Measurements from ENCODE around the gene TCERG1L.

TCERG1L gene

DNA sequence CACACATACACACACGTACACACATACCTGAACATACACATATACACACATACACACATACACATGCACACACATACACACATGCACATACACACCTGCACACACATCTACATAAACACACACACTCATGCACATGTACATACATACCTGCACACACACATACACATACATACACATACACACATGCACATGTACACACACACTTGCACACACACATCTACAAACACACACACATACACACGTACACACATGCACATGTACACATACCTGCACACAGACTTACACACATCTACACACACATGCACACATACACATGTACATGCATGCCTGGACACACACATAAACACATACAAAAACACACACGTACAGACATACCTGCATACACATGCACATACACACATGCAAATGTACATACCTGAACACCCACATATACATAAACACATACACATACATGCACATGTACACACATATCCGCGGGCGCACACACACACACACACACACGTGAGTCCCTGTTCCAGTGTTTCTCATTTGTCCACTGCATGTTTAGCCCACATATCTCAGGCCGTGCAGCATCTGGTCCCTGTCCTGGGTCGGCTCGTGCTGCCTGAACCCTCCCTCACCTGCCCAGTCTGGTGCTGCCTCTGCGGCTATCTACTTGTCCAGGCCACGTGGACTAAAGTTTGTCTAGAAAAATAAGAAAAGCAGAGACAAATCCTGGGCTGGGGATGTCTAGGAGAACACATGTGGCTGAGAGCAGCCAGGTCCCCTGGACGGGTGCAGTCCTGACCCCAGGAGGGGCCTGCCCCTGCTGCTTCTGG lies 238.7 kb downstream of the TCERG1L start:
- H3K36me3 ChIP-seq (ENCODE audit: insufficient read depth, low read length), result no peaks in the 10 kb centered on the region
- H3K4me3 ChIP-seq (ENCODE audit: low read length), result no peak overlapping the region
- H2AFZ ChIP-seq (ENCODE audit: low read depth, low read length), result no peak overlapping the region
- H3K4me1 ChIP-seq (ENCODE audit: insufficient read depth, low read length), result no peaks in the 10 kb centered on the region
- no peaks in the 10 kb centered on the region for H3K9me3 ChIP-seq (ENCODE audit: low read length)
- H3K27me3 ChIP-seq (ENCODE audit: insufficient read depth, low read length), result no peaks in the 10 kb centered on the region

DNA sequence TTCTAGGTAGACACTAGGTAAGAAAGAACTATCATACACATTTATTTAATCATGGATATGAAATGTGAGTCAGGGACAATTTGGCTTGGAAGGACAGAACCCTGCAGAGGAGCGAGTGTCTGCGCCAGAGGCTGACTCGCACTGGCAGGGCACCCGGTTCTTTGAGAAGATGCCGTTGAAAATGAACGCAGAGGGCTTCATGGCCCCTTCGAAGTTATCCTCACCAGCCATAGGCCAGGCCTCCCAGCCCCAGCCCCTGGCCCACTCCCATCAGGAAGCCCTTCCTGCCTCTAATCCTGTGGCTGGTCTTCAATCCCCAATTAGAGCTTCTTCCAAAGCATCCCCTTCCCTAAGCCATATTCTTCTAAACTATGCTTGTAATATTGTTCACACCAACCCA lies 239.8 kb downstream of the TCERG1L start:
- no peaks in the 10 kb centered on the region for H3K27me3 ChIP-seq (ENCODE audit: insufficient read depth, low read length)
- H3K4me3 ChIP-seq (ENCODE audit: low read length), result no peak overlapping the region
- H3K4me1 ChIP-seq (ENCODE audit: insufficient read depth, low read length), result no peaks in the 10 kb centered on the region
- no peaks in the 10 kb centered on the region for H3K36me3 ChIP-seq (ENCODE audit: insufficient read depth, low read length)
- H3K9me3 ChIP-seq (ENCODE audit: low read length), result no peaks in the 10 kb centered on the region
- H2AFZ ChIP-seq (ENCODE audit: low read depth, low read length), result no peak overlapping the region

DNA sequence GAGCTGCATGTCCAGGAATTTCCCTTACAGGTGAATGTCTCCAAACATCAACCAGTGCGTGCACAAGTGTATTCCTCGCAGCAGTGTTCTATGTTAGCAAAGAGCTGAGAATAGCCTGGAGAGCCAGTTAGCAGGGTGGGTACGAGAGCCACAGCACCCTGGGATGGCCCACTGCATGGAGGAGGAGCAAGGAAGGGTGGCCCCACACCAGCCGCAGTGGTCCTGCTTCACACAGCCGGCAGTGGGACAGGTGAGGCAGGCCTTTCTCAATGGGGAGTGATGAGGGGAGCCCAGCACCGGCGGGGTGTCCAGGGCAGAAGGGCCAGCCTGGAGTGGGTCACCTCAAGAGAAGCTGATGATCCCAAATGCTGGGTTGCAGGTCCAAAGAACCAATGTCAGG lies 240.7 kb downstream of the TCERG1L start:
- Histone ChIP-seq H3K27me3 (ENCODE audit: insufficient read depth, low read length) (no peaks in the 10 kb centered on the region), H3K4me1 (ENCODE audit: insufficient read depth, low read length) (no peaks in the 10 kb centered on the region)

DNA sequence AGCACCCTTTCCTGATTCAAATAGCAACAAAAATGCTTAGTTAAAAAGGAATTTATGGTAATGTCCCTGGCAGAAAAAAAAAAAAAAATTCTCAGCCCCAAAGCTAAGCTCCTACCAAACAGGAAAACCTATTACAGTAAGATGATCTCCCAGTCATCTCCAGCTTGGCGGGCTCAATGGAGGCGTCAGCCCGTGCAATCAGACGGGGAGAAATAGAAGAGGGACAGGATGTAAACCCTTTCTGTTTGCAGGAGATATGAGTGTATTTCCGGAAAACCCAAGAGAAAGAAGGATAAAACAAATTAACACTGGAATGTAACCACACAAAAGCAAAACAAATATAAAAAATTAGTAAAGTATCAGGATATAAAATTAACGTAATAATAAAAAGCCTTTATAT lies 242.8 kb downstream of the TCERG1L start:
- Histone ChIP-seq H3K36me3 (ENCODE audit: insufficient read depth, low read length) (no peaks in the 10 kb centered on the region), H2AFZ (ENCODE audit: low read depth, low read length) (no peak overlapping the region), H3K4me3 (ENCODE audit: low read length) (no peak overlapping the region), H3K4me1 (ENCODE audit: insufficient read depth, low read length) (no peaks in the 10 kb centered on the region), H3K27me3 (ENCODE audit: insufficient read depth, low read length) (no peaks in the 10 kb centered on the region), H3K9me3 (ENCODE audit: low read length) (no peaks in the 10 kb centered on the region)

More for the DNA sequence above, 240.7 kb downstream of the TCERG1L start:
- H2AFZ ChIP-seq (ENCODE audit: low read depth, low read length), result no peak overlapping the region
- no peaks in the 10 kb centered on the region for H3K36me3 ChIP-seq (ENCODE audit: insufficient read depth, low read length)
- no peaks in the 10 kb centered on the region for H3K9me3 ChIP-seq (ENCODE audit: low read length)
- no peak overlapping the region for H3K4me3 ChIP-seq (ENCODE audit: low read length)

DNA sequence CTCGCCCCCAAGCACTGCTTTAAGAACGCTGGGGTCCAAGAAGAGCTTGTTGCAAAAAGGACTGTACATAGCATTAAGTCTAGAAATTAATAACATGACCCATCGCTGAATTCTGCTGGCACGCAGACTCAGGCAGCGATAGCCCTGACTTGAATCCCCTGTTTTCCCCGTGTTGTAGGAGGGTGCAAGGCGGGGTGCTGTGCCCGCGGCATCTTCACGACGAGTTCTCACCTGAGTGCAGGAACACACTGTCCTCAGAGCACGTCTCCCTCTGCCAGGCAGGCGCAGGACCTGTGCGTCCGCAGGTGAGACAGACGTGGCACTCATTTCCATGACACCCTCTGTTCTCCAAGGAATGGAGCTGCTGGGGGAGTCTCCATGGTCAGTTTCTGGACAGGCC lies 243.2 kb downstream of the TCERG1L start:
- H3K36me3 ChIP-seq (ENCODE audit: insufficient read depth, low read length), result no peaks in the 10 kb centered on the region
- H3K4me1 ChIP-seq (ENCODE audit: insufficient read depth, low read length), result no peaks in the 10 kb centered on the region
- no peak overlapping the region for H3K4me3 ChIP-seq (ENCODE audit: low read length)
- no peak overlapping the region for H2AFZ ChIP-seq (ENCODE audit: low read depth, low read length)
- no peaks in the 10 kb centered on the region for H3K27me3 ChIP-seq (ENCODE audit: insufficient read depth, low read length)
- no peaks in the 10 kb centered on the region for H3K9me3 ChIP-seq (ENCODE audit: low read length)

DNA sequence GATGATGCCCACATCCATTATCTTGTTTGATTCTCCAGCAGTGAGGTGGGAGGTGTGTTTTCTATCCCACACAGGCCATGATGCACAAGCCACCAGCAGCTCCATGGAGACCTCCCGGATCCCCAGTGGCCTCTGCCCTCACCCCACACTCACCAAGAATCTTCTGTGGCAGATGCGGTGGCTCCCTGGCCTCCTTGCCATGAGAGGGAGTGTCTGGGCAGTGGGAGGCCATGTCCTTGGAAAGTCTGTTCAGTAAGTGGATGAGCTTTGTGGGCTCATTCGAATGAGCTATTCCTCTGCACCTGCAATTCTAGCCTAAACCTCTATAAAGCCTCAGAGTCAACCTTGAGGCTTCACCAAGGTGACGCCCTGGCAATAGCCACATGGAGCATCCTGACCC lies 243.8 kb downstream of the TCERG1L start:
- Histone ChIP-seq H2AFZ (ENCODE audit: low read depth, low read length) (no peak overlapping the region), H3K36me3 (ENCODE audit: insufficient read depth, low read length) (no peaks in the 10 kb centered on the region), H3K4me1 (ENCODE audit: insufficient read depth, low read length) (no peaks in the 10 kb centered on the region), H3K4me3 (ENCODE audit: low read length) (no peak overlapping the region), H3K9me3 (ENCODE audit: low read length) (no peaks in the 10 kb centered on the region), H3K27me3 (ENCODE audit: insufficient read depth, low read length) (no peaks in the 10 kb centered on the region)

DNA sequence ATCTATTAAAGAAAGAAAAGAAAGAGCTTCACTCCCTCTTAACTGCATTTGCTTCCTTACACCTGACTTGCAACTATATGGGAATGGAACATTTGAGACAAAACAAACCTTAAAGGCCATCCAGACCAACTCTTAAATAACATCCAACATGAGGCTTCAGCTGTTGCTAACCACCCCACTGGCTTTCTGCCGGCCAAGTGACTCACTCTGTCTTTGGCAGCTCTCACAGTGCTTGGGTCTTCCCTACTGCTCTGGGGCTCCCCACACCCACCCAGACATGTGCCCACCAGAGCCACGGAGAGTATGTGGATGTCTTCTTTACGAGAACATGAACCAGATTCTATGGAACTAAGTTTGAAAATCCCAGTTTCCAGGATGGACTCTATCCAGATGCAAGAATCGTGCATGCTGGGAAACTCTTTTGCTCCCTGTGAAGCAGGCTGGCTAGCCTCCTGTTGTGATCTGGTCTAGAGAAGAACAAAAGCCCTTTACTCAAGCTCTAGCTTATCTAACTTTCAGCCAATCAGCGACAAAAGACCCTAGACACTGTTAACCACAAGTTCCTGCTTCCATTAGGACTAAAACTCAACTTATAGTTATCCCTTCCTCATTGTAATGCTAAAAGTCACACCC lies 245.7 kb downstream of the TCERG1L start:
- Histone ChIP-seq H3K4me1 (ENCODE audit: insufficient read depth, low read length) (no peaks in the 10 kb centered on the region), H3K36me3 (ENCODE audit: insufficient read depth, low read length) (no peaks in the 10 kb centered on the region), H3K9me3 (ENCODE audit: low read length) (no peaks in the 10 kb centered on the region), H2AFZ (ENCODE audit: low read depth, low read length) (no peak overlapping the region), H3K4me3 (ENCODE audit: low read length) (no peak overlapping the region), H3K27me3 (ENCODE audit: insufficient read depth, low read length) (no peaks in the 10 kb centered on the region)

DNA sequence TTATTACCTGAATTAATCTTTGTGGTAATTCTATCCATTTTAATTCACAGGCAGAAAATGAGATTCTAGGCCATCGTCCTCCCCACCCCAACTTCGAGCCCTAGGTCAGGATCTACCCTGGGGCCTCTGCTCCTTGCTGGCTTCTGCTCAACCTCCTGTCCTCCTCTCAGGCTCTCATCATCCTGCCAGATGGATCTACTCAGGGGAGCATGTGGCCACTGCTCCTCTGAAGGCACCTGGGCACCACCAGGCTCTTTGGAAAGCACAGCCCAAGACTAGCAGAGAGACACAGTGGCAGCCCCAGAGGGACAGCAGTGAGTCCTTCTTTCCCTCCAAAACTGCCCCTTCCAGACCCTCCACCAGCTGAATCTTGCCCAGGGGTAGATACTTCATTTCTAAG lies 248.2 kb downstream of the TCERG1L start:
- no peaks in the 10 kb centered on the region for H3K36me3 ChIP-seq (ENCODE audit: insufficient read depth, low read length)
- no peaks in the 10 kb centered on the region for H3K27me3 ChIP-seq (ENCODE audit: insufficient read depth, low read length)
- no peak overlapping the region for H3K4me3 ChIP-seq (ENCODE audit: low read length)
- no peaks in the 10 kb centered on the region for H3K9me3 ChIP-seq (ENCODE audit: low read length)
- no peaks in the 10 kb centered on the region for H3K4me1 ChIP-seq (ENCODE audit: insufficient read depth, low read length)
- H2AFZ ChIP-seq (ENCODE audit: low read depth, low read length), result no peak overlapping the region

DNA sequence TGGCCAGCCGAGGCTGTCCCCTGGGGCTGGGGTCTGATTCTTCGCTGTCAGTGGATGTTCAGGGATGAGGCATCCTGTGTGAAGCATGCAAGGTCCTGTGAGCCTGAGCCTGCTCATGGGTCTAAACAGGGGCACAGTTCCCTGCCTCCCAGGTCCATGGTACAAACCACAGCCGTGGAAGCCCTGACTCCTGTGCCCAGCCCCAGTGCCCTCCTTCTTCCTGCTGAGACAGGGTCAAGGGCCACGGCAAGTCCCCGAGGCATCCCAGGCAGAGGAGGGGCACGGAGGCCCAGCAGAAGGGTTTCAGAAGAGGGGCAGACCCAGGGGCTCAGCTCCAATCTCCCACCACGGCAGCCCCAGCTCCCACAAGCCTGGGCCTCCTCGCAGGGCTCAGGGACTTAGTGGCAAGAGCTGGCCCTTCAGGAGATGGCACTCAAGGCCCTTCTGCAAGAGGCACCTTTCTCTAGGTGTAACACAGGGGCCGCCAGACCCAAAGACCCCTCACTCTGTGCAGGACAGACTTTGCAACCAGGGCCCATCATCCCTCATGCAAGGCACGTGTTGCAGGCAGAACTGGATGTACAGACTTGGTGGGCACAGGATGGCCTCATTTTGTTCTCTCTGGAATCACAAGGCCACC lies 248.8 kb downstream of the TCERG1L start:
- Histone ChIP-seq H3K4me1 (ENCODE audit: insufficient read depth, low read length) (no peaks in the 10 kb centered on the region), H3K4me3 (ENCODE audit: low read length) (no peak overlapping the region), H3K9me3 (ENCODE audit: low read length) (no peaks in the 10 kb centered on the region)

DNA sequence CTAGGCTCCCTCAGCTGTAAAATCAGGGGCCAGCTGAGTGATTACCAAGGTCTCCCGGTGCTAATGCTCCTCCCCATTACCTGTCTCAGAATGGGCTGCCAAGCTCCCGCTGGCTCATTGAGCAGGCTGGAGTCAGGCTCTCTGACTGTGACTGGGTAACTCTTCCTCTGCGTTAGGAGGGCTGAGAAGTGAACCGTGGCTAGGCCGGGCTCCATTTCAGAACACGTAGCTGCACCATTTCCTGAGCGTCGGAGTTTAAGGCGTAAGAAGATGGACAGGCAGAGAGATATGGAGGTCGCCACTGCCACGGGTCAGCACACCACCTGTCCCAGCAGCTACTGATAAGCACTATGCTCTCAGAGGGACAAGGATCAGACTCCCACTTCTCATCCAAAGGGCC lies 250.3 kb downstream of the TCERG1L start:
- no peak overlapping the region for H2AFZ ChIP-seq (ENCODE audit: low read depth, low read length)
- no peaks in the 10 kb centered on the region for H3K4me1 ChIP-seq (ENCODE audit: insufficient read depth, low read length)
- no peaks in the 10 kb centered on the region for H3K9me3 ChIP-seq (ENCODE audit: low read length)
- H3K4me3 ChIP-seq (ENCODE audit: low read length), result no peak overlapping the region
- no peaks in the 10 kb centered on the region for H3K36me3 ChIP-seq (ENCODE audit: insufficient read depth, low read length)
- H3K27me3 ChIP-seq (ENCODE audit: insufficient read depth, low read length), result no peaks in the 10 kb centered on the region

More for the DNA sequence above, 248.8 kb downstream of the TCERG1L start:
- Histone ChIP-seq H3K27me3 (ENCODE audit: insufficient read depth, low read length) (no peaks in the 10 kb centered on the region), H3K36me3 (ENCODE audit: insufficient read depth, low read length) (no peaks in the 10 kb centered on the region), H2AFZ (ENCODE audit: low read depth, low read length) (no peak overlapping the region)

DNA sequence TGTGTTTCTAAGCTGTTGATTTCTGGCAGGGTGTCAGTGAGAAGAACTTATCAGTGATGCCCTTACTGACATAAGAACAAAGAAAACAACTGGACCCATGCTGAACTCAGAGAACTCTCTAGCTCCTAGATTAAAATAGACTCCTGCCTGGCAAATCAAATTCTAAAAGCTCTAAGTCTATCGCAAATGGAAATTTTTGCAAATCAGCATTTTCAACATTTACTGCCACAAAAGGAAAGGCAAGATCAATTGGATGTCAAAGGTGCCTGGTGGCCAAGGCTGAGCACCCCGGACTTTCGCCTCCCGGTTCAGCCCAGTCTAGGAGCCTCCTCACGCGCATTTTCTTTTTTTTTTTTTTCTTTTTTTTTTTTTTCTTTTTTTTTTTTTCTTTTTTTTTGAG lies 251.6 kb downstream of the TCERG1L start:
- H3K4me1 ChIP-seq (ENCODE audit: insufficient read depth, low read length), result no peaks in the 10 kb centered on the region
- H3K9me3 ChIP-seq (ENCODE audit: low read length), result no peaks in the 10 kb centered on the region
- H3K27me3 ChIP-seq (ENCODE audit: insufficient read depth, low read length), result no peaks in the 10 kb centered on the region
- H2AFZ ChIP-seq (ENCODE audit: low read depth, low read length), result no peak overlapping the region
- H3K4me3 ChIP-seq (ENCODE audit: low read length), result no peak overlapping the region
- H3K36me3 ChIP-seq (ENCODE audit: insufficient read depth, low read length), result no peaks in the 10 kb centered on the region

DNA sequence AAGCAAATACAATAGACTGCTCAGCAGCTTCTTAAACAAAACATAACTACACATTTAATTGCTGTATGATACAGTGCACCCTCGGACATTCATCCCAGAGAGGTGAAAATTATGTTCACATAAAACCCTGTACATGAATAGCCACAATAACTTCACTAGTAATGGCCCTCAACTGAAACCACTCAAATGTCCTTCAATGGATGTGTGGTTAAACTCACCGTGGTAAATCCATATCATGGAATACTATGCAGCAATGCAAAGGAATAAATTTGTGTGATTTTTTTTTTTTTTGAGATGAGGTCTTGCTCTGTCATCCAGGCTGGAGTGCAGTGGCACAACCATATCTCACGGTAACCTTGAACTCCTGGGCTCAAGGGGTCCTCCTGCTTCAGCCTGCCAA lies 252.7 kb downstream of the TCERG1L start:
- no peak overlapping the region for H2AFZ ChIP-seq (ENCODE audit: low read depth, low read length)
- H3K27me3 ChIP-seq (ENCODE audit: insufficient read depth, low read length), result no peaks in the 10 kb centered on the region
- H3K36me3 ChIP-seq (ENCODE audit: insufficient read depth, low read length), result no peaks in the 10 kb centered on the region
- H3K9me3 ChIP-seq (ENCODE audit: low read length), result no peaks in the 10 kb centered on the region
- H3K4me3 ChIP-seq (ENCODE audit: low read length), result no peak overlapping the region
- no peaks in the 10 kb centered on the region for H3K4me1 ChIP-seq (ENCODE audit: insufficient read depth, low read length)

DNA sequence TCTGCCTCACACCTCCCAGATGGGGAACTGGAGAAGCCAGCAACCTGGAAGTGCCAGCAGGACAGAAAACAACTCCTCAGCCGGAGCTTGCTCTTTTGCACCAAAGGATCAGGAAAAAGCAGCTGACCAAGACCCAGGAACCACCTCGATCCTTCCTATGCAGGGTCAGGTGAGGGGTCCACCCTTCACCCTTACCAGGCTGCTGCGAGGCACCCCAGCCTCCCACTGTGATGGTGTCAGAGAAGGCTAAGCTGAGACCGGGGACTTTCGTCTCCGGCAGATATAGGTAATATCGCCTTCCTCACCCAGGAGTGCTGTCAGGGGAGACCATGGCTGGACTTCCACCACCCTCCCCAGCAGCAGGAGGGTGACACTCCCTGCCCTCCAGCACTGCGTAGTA lies 254.7 kb downstream of the TCERG1L start:
- Histone ChIP-seq H3K9me3 (ENCODE audit: low read length) (no peaks in the 10 kb centered on the region), H3K27me3 (ENCODE audit: insufficient read depth, low read length) (no peaks in the 10 kb centered on the region), H3K4me1 (ENCODE audit: insufficient read depth, low read length) (no peaks in the 10 kb centered on the region), H3K36me3 (ENCODE audit: insufficient read depth, low read length) (no peaks in the 10 kb centered on the region), H2AFZ (ENCODE audit: low read depth, low read length) (no peak overlapping the region), H3K4me3 (ENCODE audit: low read length) (no peak overlapping the region)

Data from neuron (in vitro differentiated cells).